Measurements from ENCODE around the gene TCP11L1.

- TF ChIP-seq EP300 (IDR thresholded peaks at IDR 0.05; ENCODE audit: borderline replicate concordance) (no peak), EGR1 (IDR thresholded peaks at IDR 0.05) (no peak), TCF12 (IDR thresholded peaks at IDR 0.05; ENCODE audit: low read depth) (no peak), MAX (IDR thresholded peaks at IDR 0.05) (no peak), RAD21 (IDR thresholded peaks at IDR 0.05; ENCODE audit: low read depth) (no peak), CREB1 (IDR thresholded peaks at IDR 0.05; ENCODE audit: low read depth) (no peak), TEAD4 (IDR thresholded peaks at IDR 0.05) (no peak), USF1 (IDR thresholded peaks at IDR 0.05) (no peak), TAF1 (IDR thresholded peaks at IDR 0.05; ENCODE audit: low read depth) (no peak), REST (IDR thresholded peaks at IDR 0.05; ENCODE audit: low read depth) (no peak), YY1 (IDR thresholded peaks at IDR 0.05; ENCODE audit: low read depth) (no peak), CEBPB (IDR thresholded peaks at IDR 0.05) (no peak), FOXM1 (IDR thresholded peaks at IDR 0.05; ENCODE audit: borderline replicate concordance, low read depth) (no peak), NFIC (IDR thresholded peaks at IDR 0.05) (no peak)
These were observed 64.5 kb downstream of the TCP11L1 start for GRCh38 chr11:33103836-33104235.
